CD14-positive monocyte (primary cell): ENCODE measurements around the gene TMEM238L. TPM values are rescaled to one million over a fixed set of nuclear protein-coding genes. Genes with fewer than 3 reads are reported as not detected.

Source experiments
- DNase-seq, 3 donors: peaks; one replicate each; pipeline ENCODE4 v3.0.0-alpha.2; 2011 to 2022
- H2AFZ ChIP-seq: 2 replicates; pipeline ENCODE4 v1.6.0; 2012; ENCODE audit warnings: mild to moderate bottlenecking, low read depth, low read length, inconsistent platforms; ENCODE audit not compliant: insufficient read depth, poor library complexity, severe bottlenecking
- H3K27ac ChIP-seq, 2 donors: 1 replicate in 1 of 2; 2 replicates in 1 of 2; pipeline ENCODE4 v1.5.1; 2012 to 2013; ENCODE audit warnings: low read length in 2 of 2, control low read depth in 1 of 2, inconsistent platforms in 1 of 2, low read depth in 1 of 2, mild to moderate bottlenecking in 1 of 2
- H3K27me3 ChIP-seq, 2 donors: one replicate each; pipeline versions ENCODE4 v1.6.0 to v1.6.1; 2011 to 2013; ENCODE audit warnings: low read length in 2 of 2; ENCODE audit not compliant: control insufficient read depth in 2 of 2, insufficient read depth in 2 of 2
- H3K36me3 ChIP-seq, 2 donors: replicated peaks in 1 of 2; 1 replicate in 1 of 2; 2 replicates in 1 of 2; pipeline versions ENCODE4 v1.5.1 to v1.6.1; 2012 to 2013; ENCODE audit warnings: low read length in 2 of 2, control low read depth in 1 of 2, inconsistent platforms in 1 of 2, mild to moderate bottlenecking in 1 of 2; ENCODE audit not compliant: insufficient read depth in 2 of 2, control insufficient read depth in 1 of 2
- H3K4me1 ChIP-seq, 2 donors: 1 replicate in 1 of 2; 2 replicates in 1 of 2; pipeline versions ENCODE4 v1.5.1 to v1.6.1; 2012 to 2013; ENCODE audit warnings: low read length in 2 of 2, control low read depth in 1 of 2, inconsistent platforms in 1 of 2, mild to moderate bottlenecking in 1 of 2, moderate library complexity in 1 of 2; ENCODE audit not compliant: insufficient read depth in 2 of 2, control insufficient read depth in 1 of 2
- H3K4me2 ChIP-seq: replicated peaks from 2 replicates; pipeline ENCODE3; 2012; ENCODE audit warnings: low read length, moderate library complexity, mild to moderate bottlenecking; ENCODE audit not compliant: poor library complexity, severe bottlenecking; ENCODE audit errors: extremely low read depth
- H3K4me3 ChIP-seq, 3 experiments: fragments of 200-600 bp in 1 of 3; sonication (generic) in 1 of 3; replicated peaks in 1 of 3; 1 replicate in 2 of 3; 2 replicates in 1 of 3; pipeline ENCODE4 v1.5.1; 2011 to 2013; ENCODE audit warnings: low read length in 3 of 3, mild to moderate bottlenecking in 3 of 3, control low read depth in 2 of 3, low read depth in 2 of 3, inconsistent platforms in 1 of 3, moderate library complexity in 1 of 3
- H3K79me2 ChIP-seq: 2 replicates; pipeline ENCODE4 v1.6.0; 2012; ENCODE audit warnings: mild to moderate bottlenecking, control low read depth, inconsistent platforms, low read length, moderate library complexity; ENCODE audit not compliant: insufficient read depth
- H3K9ac ChIP-seq: 2 replicates; pipeline ENCODE4 v1.6.0; 2017; ENCODE audit warnings: low read length, mild to moderate bottlenecking; ENCODE audit not compliant: insufficient read depth, poor library complexity, severe bottlenecking
- H3K9me3 ChIP-seq, 2 donors: replicated peaks in 1 of 2; 1 replicate in 1 of 2; 2 replicates in 1 of 2; pipeline versions ENCODE4 v1.5.1 to v1.6.1; 2012 to 2013; ENCODE audit warnings: low read length in 2 of 2, control low read depth in 1 of 2; ENCODE audit not compliant: control insufficient read depth in 1 of 2, insufficient read depth in 1 of 2
- H4K20me1 ChIP-seq: 2 replicates; pipeline ENCODE4 v1.6.0; 2012; ENCODE audit warnings: mild to moderate bottlenecking, low read length, control low read depth, moderate library complexity; ENCODE audit not compliant: insufficient read depth
- H3K27ac Mint-ChIP-seq, 7 donors: one replicate each; pipeline ENCODE4 v1.8.0; 2020; ENCODE audit warnings: mild to moderate bottlenecking in 7 of 7, mixed read lengths in 7 of 7, moderate library complexity in 6 of 7, inconsistent platforms in 2 of 7
- H3K27me3 Mint-ChIP-seq, 3 donors: one replicate each; pipeline ENCODE4 v1.8.0; 2021 to 2022; ENCODE audit warnings: low read depth in 3 of 3, mild to moderate bottlenecking in 3 of 3, mixed read lengths in 3 of 3, moderate library complexity in 3 of 3, inconsistent platforms in 1 of 3
- H3K36me3 Mint-ChIP-seq, 2 donors: one replicate each; pipeline ENCODE4 v1.8.0; 2020; ENCODE audit warnings: mixed read lengths in 2 of 2, inconsistent platforms in 1 of 2, mild to moderate bottlenecking in 1 of 2
- H3K4me1 Mint-ChIP-seq: one replicate; pipeline ENCODE4 v1.8.0; 2020; ENCODE audit warnings: mild to moderate bottlenecking, mixed read lengths
- H3K4me3 Mint-ChIP-seq, 2 donors: one replicate each; pipeline ENCODE4 v1.8.0; 2020; ENCODE audit warnings: mild to moderate bottlenecking in 2 of 2, mixed read lengths in 2 of 2, moderate library complexity in 1 of 2
- H3K9me3 Mint-ChIP-seq, 7 donors: one replicate each; pipeline ENCODE4 v1.8.0; 2020 to 2022; ENCODE audit warnings: mixed read lengths in 7 of 7, mild to moderate bottlenecking in 6 of 7, moderate library complexity in 6 of 7, inconsistent platforms in 2 of 7
- WGBS: methylation state at CpG from one replicate; pipeline ENCODE4 v1.1.5; 2013; ENCODE audit warnings: missing lambda C conversion rate; ENCODE audit not compliant: insufficient coverage; 5-methylcytosine and 5-hydroxymethylcytosine counted together
- intact Hi-C, 2 donors: fragments of 100-400 bp; cut with micrococcal nuclease; formaldehyde crosslinking; loops; one replicate each; pipeline versions ENCODE4 v1.15.0 to v1.15.1; 2023
- polyA plus RNA-seq, 3 donors: library from polyadenylated mRNA; depleted of rRNA in 1 of 3; unstranded in 2 of 3; stranded (reverse) in 1 of 3; fragments of 300-500 nt in 2 of 3; fragments of >200 nt in 1 of 3; fragmentation: Illumina TruSeq in 2 of 3; gene quantifications; 1 replicate in 2 of 3; 2 replicates in 1 of 3; pipeline ENCODE4 v1.2.3, GENCODE V29; 2012 to 2021
- TF ChIP-seq, protein P1 (sequence below): fragments of 200-600 bp; IDR thresholded peaks from one replicate; pipeline ENCODE4 v1.8.0; 2022; ENCODE audit warnings: antibody characterized with exemption, mild to moderate bottlenecking

The TMEM238L gene
- polyA plus RNA-seq, 3 donors, result not detected

- no peak overlapping the region for H3K27ac Mint-ChIP-seq
- Histone ChIP-seq H3K27ac (no peak overlapping the region), H3K4me2 (no peak overlapping the region), H3K9ac (no peak overlapping the region), H4K20me1 (no peaks in the 10 kb centered on the region), H3K4me1 (no peaks in the 10 kb centered on the region), H2AFZ (no peak overlapping the region), H3K9me3 (no peaks in the 10 kb centered on the region), H3K36me3 (no peaks in the 10 kb centered on the region), H3K4me3 (no peak overlapping the region), H3K79me2 (no peaks in the 10 kb centered on the region), H3K27me3 (no peaks in the 10 kb centered on the region)
- H3K4me3 Mint-ChIP-seq, result no peak overlapping the region
- peaks cover 1 to 7% (median 1%) of the 10 kb centered on the region in 3 donors for H3K27me3 Mint-ChIP-seq
- WGBS, result no CpG with 5 or more reads among the region's 1 CpG
- peaks cover 0 to 3% (median 0%) of the 10 kb centered on the region in 7 donors for H3K9me3 Mint-ChIP-seq
- no peak for DNase-seq
- H3K4me1 Mint-ChIP-seq, result no peaks in the 10 kb centered on the region
- TF ChIP-seq, protein P1, sequence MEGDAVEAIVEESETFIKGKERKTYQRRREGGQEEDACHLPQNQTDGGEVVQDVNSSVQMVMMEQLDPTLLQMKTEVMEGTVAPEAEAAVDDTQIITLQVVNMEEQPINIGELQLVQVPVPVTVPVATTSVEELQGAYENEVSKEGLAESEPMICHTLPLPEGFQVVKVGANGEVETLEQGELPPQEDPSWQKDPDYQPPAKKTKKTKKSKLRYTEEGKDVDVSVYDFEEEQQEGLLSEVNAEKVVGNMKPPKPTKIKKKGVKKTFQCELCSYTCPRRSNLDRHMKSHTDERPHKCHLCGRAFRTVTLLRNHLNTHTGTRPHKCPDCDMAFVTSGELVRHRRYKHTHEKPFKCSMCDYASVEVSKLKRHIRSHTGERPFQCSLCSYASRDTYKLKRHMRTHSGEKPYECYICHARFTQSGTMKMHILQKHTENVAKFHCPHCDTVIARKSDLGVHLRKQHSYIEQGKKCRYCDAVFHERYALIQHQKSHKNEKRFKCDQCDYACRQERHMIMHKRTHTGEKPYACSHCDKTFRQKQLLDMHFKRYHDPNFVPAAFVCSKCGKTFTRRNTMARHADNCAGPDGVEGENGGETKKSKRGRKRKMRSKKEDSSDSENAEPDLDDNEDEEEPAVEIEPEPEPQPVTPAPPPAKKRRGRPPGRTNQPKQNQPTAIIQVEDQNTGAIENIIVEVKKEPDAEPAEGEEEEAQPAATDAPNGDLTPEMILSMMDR, result no peak
- H3K36me3 Mint-ChIP-seq, result no peaks in the 10 kb centered on the region
- intact Hi-C loops, result no loop called here
Observed at GRCh38 chr17:10814075-10814474, 10.2 kb upstream of the TMEM238L start.

DNA sequence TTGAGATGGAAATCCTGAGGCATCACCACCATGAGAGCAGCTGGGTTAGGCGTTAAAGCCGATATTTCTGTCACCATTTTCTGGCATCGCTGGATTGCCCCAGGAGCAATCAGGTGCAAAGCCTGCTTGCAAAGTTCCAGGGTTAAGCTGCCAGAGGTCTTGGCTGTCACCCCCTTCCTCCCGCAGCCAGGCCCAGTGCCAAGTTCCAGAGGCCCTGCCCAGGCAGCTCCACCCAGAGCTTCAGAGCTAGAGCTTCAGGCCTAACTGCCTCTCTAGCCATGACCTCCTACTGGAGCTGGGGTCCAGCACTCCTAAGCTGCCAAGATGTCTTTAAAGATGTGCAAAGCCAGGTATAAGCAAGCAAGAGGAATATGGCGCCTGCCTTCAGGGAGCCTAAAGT lies 8.8 kb upstream of the TMEM238L start:
- TF ChIP-seq, protein P1, result no peak
- Histone ChIP-seq H3K9ac (no peak overlapping the region), H3K4me3 (no peak overlapping the region), H3K4me2 (no peak overlapping the region), H3K36me3 (no peaks in the 10 kb centered on the region), H4K20me1 (no peaks in the 10 kb centered on the region), H3K79me2 (no peaks in the 10 kb centered on the region), H3K27me3 (no peaks in the 10 kb centered on the region), H3K9me3 (no peaks in the 10 kb centered on the region), H3K27ac (no peak overlapping the region), H2AFZ (no peak overlapping the region), H3K4me1 (no peaks in the 10 kb centered on the region)
- H3K4me1 Mint-ChIP-seq, result no peaks in the 10 kb centered on the region
- H3K27me3 Mint-ChIP-seq, result peaks cover 1 to 4% (median 3%) of the 10 kb centered on the region in 3 donors
- 38% methylated on average over 4 of the region's 5 CpGs for WGBS
- no peaks in the 10 kb centered on the region for H3K36me3 Mint-ChIP-seq
- H3K9me3 Mint-ChIP-seq, result peaks cover 0 to 3% (median 0%) of the 10 kb centered on the region in 7 donors
- intact Hi-C loops, result no loop called here
- H3K4me3 Mint-ChIP-seq, result no peak overlapping the region
- peak overlapping the region in 1 of 7 donors; percentile 10 for H3K27ac Mint-ChIP-seq
- DNase-seq, result no peak
